Left lung (tissue), 10 donors: Measurements from ENCODE around the gene B3GNT2. TPM values are rescaled to one million over a fixed set of nuclear protein-coding genes. Genes with fewer than 3 reads are reported as not detected.
A peak's percentile ranks its signal among the peaks of the same experiment; 100 is the strongest.
"Not testable (repeated sequence)": the region's sequence is repeated elsewhere in the genome, so short reads cannot be mapped to it uniquely, and the experiment has no call there.

ENCODE experiments used
- ATAC-seq: fragments of 200-7000 bp; cut with Tn5 transposase; one replicate; pipeline ENCODE4 v1.9.1; 2020; ENCODE audit warnings: moderate library complexity
- DNase-seq, 4 donors: peaks; one replicate each; pipeline ENCODE4 v3.0.0-alpha.2; 2013 to 2020
- H3K27ac ChIP-seq, 2 donors: fragments of 200-600 bp; sonication (generic) in 1 of 2; one replicate each; pipeline versions ENCODE4 v1.5.0 to v1.8.0; 2020 to 2021
- H3K27me3 ChIP-seq, 2 donors: fragments of 200-600 bp; sonication (generic) in 1 of 2; one replicate each; pipeline versions ENCODE4 v1.5.0 to v1.8.0; 2020 to 2021
- H3K36me3 ChIP-seq, 2 donors: fragments of 200-600 bp; sonication (generic) in 1 of 2; one replicate each; pipeline versions ENCODE4 v1.5.0 to v1.8.0; 2020 to 2021
- H3K4me1 ChIP-seq, 2 donors: fragments of 200-600 bp; one replicate each; pipeline ENCODE4 v1.8.0; 2021
- H3K4me3 ChIP-seq, 2 donors: fragments of 200-600 bp; sonication (generic) in 1 of 2; one replicate each; pipeline versions ENCODE4 v1.5.0 to v1.8.0; 2020 to 2021; ENCODE audit warnings: mild to moderate bottlenecking in 1 of 2
- H3K9me3 ChIP-seq, 2 donors: fragments of 200-600 bp; sonication (generic) in 1 of 2; one replicate each; pipeline versions ENCODE4 v1.5.0 to v1.8.0; 2020 to 2021
- intact Hi-C, 2 donors: fragments of 100-400 bp; cut with DNase I; formaldehyde crosslinking; loops; one replicate each; pipeline versions ENCODE4 v1.11.2 to v1.14.2; 2022
- polyA plus RNA-seq, 6 donors: library from polyadenylated mRNA; unstranded; fragments of 120-200 nt; gene quantifications; one replicate each; pipeline ENCODE4 v1.2.1, GENCODE V29; 2013; ENCODE audit not compliant: insufficient read length in 6 of 6
- total RNA-seq, 2 donors: library from RNA; stranded (reverse); fragmentation: NEBNext Ultra II Directional; extraction: Animal tissue kit (Norgen Biotek cat#: 25700); gene quantifications; one replicate each; pipeline ENCODE4 v1.2.1, GENCODE V29; 2021
- TF ChIP-seq, protein P1 (sequence below), 2 donors: fragments of 200-600 bp; sonication (generic) in 1 of 2; IDR thresholded peaks; one replicate each; pipeline versions ENCODE4 v1.5.0 to v1.8.0; 2021; ENCODE audit warnings: antibody characterized with exemption in 2 of 2
- donor health status: DM: no; HTN: yes; CAD: no.
- donor health status: DM: no; HTN: no; CAD: no.

The B3GNT2 gene
- total and polyA plus RNA-seq, 8 donors, result 22.9 to 33.0 (median 30.4) TPM

DNA sequence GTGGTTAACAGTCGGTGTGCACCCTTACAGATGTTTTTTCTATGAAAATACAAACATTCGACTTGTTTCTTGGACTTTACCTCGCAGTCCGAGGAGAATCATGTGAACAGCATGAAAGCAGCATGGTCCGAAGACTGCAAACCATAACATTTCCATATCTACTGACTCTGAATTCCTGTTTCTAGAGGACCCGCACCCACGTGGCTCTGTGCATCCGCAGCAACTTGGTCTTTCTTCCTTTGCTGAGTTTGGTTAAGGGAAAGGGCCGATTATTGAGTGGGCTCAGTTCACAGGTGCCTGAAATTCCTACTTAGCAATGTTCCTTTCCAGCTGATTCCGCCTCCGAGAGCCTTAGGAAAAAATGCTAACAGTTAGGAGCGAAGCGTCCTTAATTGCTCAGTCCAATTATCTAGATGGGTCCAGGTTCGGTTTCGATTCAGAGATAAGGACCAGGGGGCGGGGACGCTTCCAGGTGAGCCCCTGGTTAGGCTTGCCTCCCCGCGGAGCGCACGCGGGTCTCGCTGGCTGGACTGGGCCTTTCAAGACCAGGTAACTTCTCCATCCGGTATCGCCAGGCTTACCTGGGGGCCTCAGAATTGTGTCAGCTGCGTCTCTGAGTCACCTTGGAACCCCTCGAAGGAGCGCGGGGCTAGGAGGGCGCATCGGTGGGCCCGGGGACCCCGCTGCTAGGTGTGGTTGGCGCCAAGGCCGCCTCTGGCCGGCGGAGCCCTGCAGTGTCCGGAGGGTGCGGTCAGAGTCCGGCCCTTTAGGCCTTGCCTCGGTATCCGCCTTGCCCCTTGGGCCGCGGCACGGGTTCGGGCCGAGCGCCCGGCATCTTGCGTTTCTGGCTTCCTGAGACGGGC is 1.1 kb upstream of the B3GNT2 start:
- Histone ChIP-seq H3K27me3 (no peaks in the 10 kb centered on the region), H3K4me3 (peak overlapping the region; percentile 85 to 95), H3K9me3 (no peaks in the 10 kb centered on the region), H3K36me3 (no peaks in the 10 kb centered on the region), H3K27ac (peak overlapping the region; percentile 70 to 93), H3K4me1 (peaks cover 14 to 35% of the 10 kb centered on the region in 2 donors)
- DNase-seq (peak in 1 of 4 donors; percentile 80), ATAC-seq (peak; percentile 1)
- TF ChIP-seq, protein P1, sequence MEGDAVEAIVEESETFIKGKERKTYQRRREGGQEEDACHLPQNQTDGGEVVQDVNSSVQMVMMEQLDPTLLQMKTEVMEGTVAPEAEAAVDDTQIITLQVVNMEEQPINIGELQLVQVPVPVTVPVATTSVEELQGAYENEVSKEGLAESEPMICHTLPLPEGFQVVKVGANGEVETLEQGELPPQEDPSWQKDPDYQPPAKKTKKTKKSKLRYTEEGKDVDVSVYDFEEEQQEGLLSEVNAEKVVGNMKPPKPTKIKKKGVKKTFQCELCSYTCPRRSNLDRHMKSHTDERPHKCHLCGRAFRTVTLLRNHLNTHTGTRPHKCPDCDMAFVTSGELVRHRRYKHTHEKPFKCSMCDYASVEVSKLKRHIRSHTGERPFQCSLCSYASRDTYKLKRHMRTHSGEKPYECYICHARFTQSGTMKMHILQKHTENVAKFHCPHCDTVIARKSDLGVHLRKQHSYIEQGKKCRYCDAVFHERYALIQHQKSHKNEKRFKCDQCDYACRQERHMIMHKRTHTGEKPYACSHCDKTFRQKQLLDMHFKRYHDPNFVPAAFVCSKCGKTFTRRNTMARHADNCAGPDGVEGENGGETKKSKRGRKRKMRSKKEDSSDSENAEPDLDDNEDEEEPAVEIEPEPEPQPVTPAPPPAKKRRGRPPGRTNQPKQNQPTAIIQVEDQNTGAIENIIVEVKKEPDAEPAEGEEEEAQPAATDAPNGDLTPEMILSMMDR (IDR thresholded peaks at IDR 0.05), result no peak
- intact Hi-C loops, result no loop called here

DNA sequence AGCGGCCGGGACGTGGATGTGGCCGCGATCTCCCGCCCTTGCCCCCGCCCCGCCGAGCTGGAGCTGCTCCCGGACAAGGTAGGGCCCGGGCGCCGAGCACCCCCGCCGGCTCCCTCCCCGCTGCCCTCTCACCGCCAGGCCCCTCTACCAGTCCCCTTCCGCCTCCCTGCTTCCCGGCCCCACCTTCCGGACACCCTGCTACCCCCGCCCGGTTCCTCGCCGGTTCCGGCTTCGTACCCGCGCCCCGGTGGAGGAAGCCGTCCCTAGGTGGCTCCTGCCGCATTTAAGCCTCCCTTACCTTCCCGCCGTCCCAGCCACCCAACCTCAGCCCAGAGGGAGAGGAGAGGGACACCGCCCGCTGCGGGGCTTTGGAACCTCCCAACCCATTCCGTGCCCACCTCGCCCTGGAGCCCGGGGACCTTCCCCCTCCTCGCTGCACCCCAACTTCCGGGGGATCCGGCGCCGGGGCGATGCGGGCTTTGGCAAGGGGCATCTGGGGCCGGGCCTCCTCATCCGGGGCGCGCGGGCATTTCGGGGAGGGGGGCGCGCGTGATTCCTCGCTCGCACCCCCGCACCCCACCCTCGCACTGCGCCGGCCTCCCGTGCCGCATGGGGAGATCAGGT is 475 bp downstream of the B3GNT2 start:
- intact Hi-C loops, result no loop called here
- Histone ChIP-seq H3K27me3 (no peaks in the 10 kb centered on the region), H3K4me1 (peaks cover 24 to 51% of the 10 kb centered on the region in 2 donors), H3K27ac (peak overlapping the region; percentile 92 to 93), H3K4me3 (peak overlapping the region; percentile 85 to 95), H3K36me3 (no peaks in the 10 kb centered on the region), H3K9me3 (no peaks in the 10 kb centered on the region)
- ATAC-seq (peak; percentile 57), DNase-seq (peak in 3 of 4 donors; percentile 37 to 92 (median 69))
- TF ChIP-seq, protein P1 (IDR thresholded peaks at IDR 0.05), result no peak

DNA sequence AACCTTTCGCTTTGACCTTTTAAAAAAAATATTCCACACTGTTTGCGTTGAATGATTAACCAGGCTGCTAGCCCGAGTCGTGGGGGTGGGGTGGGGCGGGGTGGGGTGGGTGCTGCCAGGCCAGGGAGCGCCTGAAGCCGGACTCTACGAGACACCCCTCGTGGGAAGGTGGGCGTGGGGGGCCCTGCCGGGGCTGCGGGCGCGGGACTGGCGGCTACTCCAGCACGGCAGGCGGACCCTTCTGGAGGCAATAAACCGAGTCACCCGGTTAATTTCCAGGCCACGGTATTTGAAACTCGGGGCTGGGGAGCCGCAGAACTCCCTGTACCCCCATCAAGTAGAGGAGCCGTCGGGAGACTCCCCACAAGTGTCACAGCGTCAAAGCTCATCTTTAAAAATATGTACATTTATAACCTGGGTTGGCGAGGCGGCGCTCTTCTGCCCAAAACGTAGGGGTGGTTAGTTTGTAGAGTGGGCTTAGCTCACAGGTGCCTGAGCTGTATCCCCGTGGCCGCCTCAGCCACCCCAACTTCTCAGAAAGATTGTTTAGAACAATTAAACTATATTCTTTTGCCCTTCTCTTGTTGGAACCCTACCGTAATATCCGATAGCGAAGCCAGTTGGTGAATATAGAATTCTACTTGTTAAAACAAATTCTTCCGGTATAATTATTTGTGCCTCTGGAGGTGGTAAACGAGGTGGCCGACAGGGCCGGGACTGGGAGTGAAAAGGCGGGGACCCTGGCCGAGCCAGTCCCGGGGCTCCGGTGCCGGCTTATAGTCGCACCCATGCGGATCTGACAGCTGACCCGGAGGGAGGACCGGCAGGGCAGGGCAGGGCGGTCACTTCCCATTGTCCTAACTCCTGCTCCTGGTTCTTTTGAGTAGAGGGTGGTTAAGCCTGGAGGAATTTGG is 1.4 kb downstream of the B3GNT2 start:
- peak in 2 of 4 donors; percentile 70 to 90 for DNase-seq
- peak overlapping the region; percentile 92 to 93 for H3K27ac ChIP-seq
- intact Hi-C loops, result no loop called here
- peak; percentile 44 for ATAC-seq
- H3K36me3 ChIP-seq, result no peaks in the 10 kb centered on the region
- H3K4me1 ChIP-seq, result peaks cover 30 to 59% of the 10 kb centered on the region in 2 donors
- H3K27me3 ChIP-seq, result no peaks in the 10 kb centered on the region
- TF ChIP-seq, protein P1 (IDR thresholded peaks at IDR 0.05), result no peak
- no peaks in the 10 kb centered on the region for H3K9me3 ChIP-seq
- peak overlapping the region; percentile 85 to 95 for H3K4me3 ChIP-seq

DNA sequence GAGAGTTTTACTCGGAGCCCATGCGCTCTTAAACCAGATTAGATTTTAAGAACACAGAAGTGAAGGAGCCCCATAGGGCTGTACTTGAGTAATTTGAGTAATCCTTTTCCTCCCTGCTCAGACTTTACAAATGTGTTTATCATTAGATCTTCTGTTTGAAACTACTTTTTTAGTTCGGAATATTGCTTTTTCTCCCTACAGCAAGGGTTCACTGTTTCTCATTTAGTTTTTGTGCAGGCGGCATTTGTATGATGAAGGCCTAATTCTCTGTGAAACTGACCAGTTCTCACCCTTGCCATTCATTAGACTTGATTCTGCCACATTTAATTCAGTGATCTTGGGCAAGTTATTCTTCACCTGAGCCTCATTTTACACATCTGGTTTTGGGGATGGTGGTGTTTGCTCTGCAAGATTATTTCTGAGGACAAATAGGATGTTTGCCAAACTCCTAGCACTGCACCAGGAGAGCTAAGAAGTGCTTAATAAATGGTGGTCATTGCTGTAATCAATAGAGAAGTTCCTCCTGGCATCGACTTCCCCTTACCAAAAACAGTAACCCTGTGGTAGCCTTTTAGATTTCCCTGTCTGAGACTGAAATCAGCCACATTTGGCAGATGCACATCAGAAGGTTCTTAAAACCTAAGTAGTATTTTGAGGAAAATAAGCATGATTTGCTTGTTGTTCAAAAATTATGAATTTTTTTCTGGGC is 2.2 kb downstream of the B3GNT2 start:
- Histone ChIP-seq H3K9me3 (no peaks in the 10 kb centered on the region), H3K27me3 (no peaks in the 10 kb centered on the region), H3K27ac (peak overlapping the region; percentile 92 to 93), H3K4me3 (peak overlapping the region; percentile 85 to 95), H3K4me1 (peaks cover 36 to 68% of the 10 kb centered on the region in 2 donors), H3K36me3 (no peaks in the 10 kb centered on the region)
- ATAC-seq (no peak), DNase-seq (no peak)
- intact Hi-C loops, result no loop called here
- TF ChIP-seq, protein P1 (IDR thresholded peaks at IDR 0.05), result no peak

DNA sequence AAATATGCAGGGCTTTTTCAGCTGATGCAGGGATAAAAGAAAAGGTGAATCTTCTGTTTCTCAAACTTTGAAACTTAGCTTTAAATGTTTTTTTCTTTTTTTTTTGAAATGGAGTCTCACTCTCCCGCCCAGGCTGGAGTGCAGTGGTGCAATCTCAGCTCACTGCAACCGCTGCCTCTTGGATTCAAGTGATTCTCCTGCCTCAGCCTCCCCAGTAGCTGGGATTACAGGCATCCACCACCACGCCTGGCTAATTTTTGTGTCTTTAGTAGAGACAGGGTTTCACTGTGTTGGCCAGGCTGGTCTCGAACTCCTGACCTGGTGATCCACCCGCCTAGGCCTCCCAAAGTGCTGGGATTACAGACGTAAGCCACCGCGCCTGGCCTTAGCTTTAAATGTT is 2.9 kb downstream of the B3GNT2 start:
- H3K9me3 ChIP-seq, ATAC-seq, H3K36me3 ChIP-seq, H3K27me3 ChIP-seq, DNase-seq, intact Hi-C loops, H3K27ac ChIP-seq: not testable (repeated sequence)
- Histone ChIP-seq H3K4me1 (peaks cover 36 to 75% of the 10 kb centered on the region in 2 donors), H3K4me3 (peak overlapping the region in 1 of 2 donors; percentile 95)
